Epithelial cell of proximal tubule (primary cell): ENCODE results near the gene NPC1L1. TPM values are rescaled to one million over a fixed set of nuclear protein-coding genes. Genes with fewer than 3 reads are reported as not detected.

Experiments used
- DNase-seq: peaks from one replicate; pipeline ENCODE4 v3.0.0-alpha.2; 2011; ENCODE audit warnings: low read depth
- H3K4me3 ChIP-seq: 2 replicates; pipeline ENCODE4 v1.5.1; 2011; ENCODE audit warnings: low read depth, mild to moderate bottlenecking, low read length
- total RNA-seq: library from RNA; depleted of rRNA; stranded (reverse); fragments of >200 nt; gene quantifications from 2 replicates; pipeline ENCODE4 v1.2.3, GENCODE V29; 2015
- TF ChIP-seq, protein P1 (sequence below): conservative IDR thresholded peaks from 2 replicates; pipeline ENCODE4 v1.5.1; 2012; ENCODE audit warnings: low read depth, mild to moderate bottlenecking, low read length

NPC1L1 gene
- total RNA-seq, 1 donor from 2014 or later, result 0.23 TPM

- H3K4me3 ChIP-seq, result no peak overlapping the region
- DNase-seq, result peak; percentile 65
- TF ChIP-seq, protein P1, sequence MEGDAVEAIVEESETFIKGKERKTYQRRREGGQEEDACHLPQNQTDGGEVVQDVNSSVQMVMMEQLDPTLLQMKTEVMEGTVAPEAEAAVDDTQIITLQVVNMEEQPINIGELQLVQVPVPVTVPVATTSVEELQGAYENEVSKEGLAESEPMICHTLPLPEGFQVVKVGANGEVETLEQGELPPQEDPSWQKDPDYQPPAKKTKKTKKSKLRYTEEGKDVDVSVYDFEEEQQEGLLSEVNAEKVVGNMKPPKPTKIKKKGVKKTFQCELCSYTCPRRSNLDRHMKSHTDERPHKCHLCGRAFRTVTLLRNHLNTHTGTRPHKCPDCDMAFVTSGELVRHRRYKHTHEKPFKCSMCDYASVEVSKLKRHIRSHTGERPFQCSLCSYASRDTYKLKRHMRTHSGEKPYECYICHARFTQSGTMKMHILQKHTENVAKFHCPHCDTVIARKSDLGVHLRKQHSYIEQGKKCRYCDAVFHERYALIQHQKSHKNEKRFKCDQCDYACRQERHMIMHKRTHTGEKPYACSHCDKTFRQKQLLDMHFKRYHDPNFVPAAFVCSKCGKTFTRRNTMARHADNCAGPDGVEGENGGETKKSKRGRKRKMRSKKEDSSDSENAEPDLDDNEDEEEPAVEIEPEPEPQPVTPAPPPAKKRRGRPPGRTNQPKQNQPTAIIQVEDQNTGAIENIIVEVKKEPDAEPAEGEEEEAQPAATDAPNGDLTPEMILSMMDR, result peak; percentile 99
These were observed 63.9 kb downstream of the NPC1L1 start for GRCh38 chr7:44477063-44477830.

DNA sequence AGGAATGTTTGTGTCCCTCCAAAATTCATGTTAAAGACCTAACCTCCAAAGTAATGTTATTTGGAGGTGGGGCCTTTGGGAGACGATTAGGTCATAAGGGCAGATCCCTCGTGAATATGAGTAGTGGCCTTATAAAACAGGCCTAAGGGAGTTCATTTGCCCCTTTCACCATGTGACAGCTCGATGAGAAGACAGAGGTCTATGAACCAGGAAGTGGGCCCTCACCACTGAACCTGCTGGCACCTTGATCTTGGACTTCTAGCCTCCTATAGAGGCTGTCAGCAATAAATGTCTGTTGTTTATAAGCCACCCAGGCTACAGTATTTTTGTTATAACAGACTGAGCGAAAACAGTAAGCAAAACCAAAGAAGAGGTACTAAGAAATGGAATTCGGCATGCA is 64.8 kb downstream of the NPC1L1 start:
- DNase-seq, result no peak
- TF ChIP-seq, protein P1, result no peak
- no peak overlapping the region for H3K4me3 ChIP-seq

DNA sequence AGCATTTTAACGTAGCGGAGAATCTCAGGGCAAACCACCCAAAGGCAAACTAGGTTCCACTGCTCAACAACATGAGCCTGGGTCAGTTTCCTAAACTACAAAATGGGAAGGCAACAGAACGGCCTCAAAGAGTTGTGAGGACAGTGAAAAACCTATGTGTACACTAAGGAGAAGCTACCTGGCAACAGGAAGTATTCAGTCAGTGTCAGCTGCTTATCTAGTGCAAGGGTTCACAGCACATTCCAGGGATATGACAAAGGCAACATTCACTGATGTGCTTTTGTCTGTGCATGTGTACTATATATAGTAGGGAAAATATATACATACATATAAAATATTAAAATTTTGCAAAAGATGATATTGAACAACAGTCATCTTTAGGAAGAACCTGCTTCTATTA is 67.8 kb downstream of the NPC1L1 start:
- DNase-seq, result peak; percentile 59
- no peak overlapping the region for H3K4me3 ChIP-seq
- TF ChIP-seq, protein P1, result no peak

DNA sequence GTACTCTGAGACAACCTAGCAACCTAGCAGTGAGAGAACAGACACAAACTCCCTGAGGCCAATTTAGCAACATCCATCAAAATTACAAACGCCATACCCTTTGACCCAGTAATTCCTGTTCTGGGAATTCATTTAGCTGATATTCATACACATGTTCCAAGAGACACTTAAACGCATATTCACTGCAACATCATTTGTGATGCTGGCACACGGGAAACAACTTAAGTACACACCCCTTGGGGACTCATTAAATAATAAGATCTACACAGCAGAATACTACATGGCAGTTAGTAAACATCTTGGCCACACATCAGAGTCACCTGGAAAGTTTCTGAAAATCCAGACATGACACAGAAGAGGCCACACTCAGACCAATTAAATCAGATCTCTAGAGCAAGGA is 68.3 kb downstream of the NPC1L1 start:
- H3K4me3 ChIP-seq, result no peak overlapping the region
- TF ChIP-seq, protein P1, result no peak
- DNase-seq, result no peak

DNA sequence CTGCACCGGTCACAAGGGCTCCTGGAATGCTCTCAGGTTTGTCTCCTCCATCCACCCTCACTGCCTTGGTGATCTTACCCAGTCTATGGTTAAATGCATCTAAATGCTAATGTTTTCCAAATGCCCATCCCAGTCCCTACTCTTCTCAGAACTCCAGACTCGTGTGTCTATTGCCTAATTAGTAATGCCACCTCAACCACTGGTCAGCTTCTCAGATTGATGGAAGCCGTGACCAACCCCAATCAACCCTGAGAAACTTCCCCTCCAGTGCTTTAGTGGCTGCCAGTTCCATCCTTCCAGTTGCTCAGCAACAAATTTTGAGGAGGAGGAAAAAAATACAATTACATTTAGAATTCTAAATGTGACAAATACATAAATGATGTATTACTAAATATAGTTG is 69.3 kb downstream of the NPC1L1 start:
- no peak overlapping the region for H3K4me3 ChIP-seq
- no peak for DNase-seq
- TF ChIP-seq, protein P1, result no peak

- H3K4me3 ChIP-seq, result no peak overlapping the region
- TF ChIP-seq, protein P1, result no peak
- DNase-seq, result no peak
These were observed 69.7 kb downstream of the NPC1L1 start for GRCh38 chr7:44471436-44471835.
